Mesenteric fat pad (tissue), 1 donor: ENCODE measurements around the gene SLC38A10. TPM values are rescaled to one million over a fixed set of nuclear protein-coding genes. Genes with fewer than 3 reads are reported as not detected.
"Not testable (repeated sequence)": the region's sequence is repeated elsewhere in the genome, so short reads cannot be mapped to it uniquely, and the experiment has no call there.

Experiments used
- DNase-seq: peaks from one replicate; pipeline ENCODE4 v3.0.0-alpha.2; 2020; ENCODE audit warnings: low spot score
- total RNA-seq: library from RNA; stranded (reverse); fragmentation: NEBNext Ultra II Directional; extraction: Animal tissue kit (Norgen Biotek cat#: 25700); gene quantifications from one replicate; pipeline ENCODE4 v1.2.1, GENCODE V29; 2021
- donor health status: DM: yes; HTN: yes; CAD: no.

SLC38A10 gene
- total RNA-seq, 1 donor from 2014 or later, result 88.0 TPM

DNA sequence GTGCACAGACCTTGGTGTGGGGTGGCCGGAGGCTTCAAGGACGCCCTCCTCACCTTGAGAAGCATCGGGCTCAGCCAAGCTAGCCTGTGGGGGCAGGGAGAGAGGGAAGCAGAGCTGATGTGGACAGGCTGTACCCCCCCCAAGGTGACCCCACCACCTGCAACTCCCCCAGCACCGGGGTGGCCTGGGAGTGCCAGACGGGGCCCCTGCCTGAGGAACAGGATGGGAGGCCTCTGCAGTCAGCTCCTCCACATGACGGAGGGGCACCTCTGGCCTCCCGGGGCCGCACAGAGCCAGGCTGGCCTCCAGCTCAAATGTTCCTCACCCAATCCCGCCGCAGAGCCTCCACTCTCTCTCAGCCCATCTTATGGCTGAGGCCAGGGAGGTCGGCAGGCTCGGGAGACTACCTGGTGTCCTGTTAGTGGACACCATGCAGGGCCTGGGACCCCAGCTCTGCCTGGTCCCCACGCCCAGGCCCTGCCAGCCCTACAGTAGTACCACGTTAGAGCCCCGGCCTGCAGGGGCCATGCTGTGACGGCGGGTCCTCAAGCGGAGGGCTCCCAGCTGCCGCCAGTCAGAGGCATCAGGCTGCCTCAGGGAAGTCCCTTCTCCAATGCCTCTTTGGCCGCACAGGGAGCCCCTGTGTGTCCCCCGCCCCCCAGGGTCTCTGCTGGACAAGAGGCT lies 19.4 kb upstream of the SLC38A10 start:
- DNase-seq, result no peak

DNA sequence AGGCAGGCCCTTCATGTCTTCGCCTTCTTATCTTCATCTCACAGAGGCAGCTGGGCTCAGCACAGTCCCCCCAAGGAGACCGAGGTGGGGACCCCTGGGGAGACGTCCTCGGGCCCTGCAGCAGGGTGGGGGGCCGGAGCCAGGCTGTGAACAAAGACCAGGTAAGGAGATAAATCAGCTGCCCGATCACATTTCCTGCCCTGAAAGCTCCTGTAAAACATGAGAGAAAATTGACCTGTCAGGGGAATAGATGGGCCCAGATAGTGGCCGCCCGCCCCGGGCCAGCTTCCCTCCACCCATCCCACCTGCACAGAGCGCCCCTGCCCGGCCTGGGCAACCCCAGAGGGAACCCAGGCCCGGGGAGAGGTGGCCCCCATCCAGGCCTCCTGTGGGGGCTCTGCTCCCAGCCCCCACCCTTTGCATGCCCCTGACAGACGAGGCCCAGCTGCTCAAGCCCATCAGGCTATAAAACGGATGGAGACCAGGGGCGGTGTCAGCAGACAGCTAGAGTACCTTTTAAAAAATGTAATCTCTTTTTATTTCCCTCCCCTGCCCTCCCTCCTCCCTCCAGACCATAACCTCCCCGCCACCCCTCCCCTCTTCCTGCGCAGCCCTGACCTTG lies 18.8 kb upstream of the SLC38A10 start:
- no peak for DNase-seq

DNA sequence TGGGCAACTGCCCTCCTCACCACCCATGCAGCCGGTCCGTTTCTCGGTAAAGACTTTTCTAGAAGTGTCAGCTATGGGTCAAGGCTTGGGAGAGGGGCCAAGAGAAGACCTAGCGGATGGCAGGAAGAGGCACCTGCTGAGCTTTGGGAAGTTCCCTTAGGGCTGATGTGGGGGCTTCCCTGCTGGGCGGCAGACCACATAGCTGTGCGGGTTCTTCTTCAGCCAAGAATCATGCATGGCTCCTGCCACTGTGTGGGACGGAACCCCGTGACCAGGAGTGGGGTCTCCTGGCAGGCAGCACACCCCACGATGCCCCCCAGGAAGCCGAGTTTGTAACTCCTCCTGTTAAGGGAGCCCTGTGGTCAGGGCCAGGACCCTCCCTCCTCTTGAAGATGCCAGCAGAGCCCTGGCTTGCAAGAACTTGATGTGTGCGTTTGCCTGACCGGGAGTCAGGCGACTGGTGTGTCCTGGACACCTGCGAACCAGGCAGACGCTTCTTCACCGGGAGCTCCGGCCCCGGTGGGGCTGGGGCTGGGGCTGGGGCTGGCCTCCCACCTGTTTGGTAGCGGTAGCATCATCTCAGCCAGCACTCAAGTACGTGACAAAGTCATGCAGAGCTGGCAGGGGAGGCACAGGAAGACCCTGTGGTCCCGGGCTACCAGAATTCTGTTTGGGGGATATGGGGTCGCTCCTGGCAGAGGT lies 17.7 kb upstream of the SLC38A10 start:
- DNase-seq, result no peak

DNA sequence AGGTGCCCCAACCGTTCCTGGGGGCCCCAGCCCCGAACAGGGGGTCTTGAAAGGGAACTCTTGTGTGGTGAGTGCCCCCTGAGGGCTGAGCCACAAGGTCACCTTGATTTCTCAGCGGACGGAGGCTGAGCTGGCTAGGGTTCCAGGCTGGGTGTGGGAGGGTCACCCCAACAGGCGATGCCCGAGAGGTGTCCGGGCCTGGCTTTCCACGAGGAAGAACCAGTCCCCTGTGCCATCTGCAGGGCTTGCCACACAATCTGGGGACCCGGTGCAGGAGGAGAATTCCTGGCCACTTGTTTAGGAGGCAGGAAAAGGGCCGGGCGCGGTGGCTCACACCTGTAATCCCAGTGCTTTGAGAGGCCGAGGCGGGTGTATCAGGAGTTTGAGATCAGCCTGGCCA lies 16.8 kb upstream of the SLC38A10 start:
- no peak for DNase-seq

DNA sequence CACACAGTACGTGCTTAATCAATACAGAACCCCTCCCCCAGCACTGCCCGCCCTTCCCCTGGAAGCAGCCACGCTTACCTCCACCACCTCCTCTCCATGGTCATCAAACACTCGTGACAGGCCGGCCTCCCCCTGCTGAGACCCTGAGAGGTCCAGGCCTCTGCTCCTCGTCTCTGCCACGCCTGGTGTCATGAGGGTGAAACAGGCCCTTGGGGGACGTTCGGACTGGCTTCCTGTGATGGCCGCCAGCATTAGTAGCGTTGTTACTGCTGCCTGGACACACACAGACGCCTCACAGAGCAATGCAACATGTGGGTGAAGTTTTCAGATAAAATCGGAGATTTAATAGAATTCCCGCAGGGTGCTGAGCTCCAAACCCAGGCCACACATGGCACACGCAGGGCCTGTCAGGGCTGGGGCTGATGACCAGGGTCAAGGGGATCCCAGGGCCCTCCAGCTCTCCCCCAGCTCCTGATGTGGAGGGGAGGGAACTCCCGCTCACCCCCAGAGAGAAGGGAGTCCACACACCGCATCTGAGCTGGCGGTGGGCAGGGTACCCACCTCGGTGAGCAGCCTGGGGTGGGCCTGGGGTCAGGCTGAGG lies 15.9 kb upstream of the SLC38A10 start:
- no peak for DNase-seq

- DNase-seq, result no peak
Observed at GRCh38 chr17:81309859-81310839, 15.0 kb upstream of the SLC38A10 start.

GRCh38 chr17:81309140-81309858 lies 14.2 kb upstream of the SLC38A10 start:
- peak; percentile 96 for DNase-seq

DNA sequence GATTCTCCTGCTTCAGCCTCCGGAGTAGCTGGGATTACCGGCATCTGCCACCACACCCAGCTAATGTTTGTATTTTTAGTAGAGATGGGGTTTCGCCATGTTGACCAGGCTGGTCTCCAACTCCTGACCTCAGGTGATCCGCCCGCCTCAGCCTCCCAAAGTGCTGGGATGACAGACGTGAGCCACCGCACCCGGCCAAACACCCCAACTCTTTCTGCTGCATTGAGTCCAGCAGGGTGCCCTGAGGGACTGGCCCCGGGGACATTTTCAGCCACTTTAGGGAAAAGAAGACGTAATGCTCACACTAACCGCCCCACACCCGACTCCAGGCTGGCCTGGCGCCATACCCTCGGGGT lies 13.7 kb upstream of the SLC38A10 start:
- not testable (repeated sequence) for DNase-seq

GRCh38 chr17:81307636-81308560 lies 12.8 kb upstream of the SLC38A10 start:
- no peak for DNase-seq

DNA sequence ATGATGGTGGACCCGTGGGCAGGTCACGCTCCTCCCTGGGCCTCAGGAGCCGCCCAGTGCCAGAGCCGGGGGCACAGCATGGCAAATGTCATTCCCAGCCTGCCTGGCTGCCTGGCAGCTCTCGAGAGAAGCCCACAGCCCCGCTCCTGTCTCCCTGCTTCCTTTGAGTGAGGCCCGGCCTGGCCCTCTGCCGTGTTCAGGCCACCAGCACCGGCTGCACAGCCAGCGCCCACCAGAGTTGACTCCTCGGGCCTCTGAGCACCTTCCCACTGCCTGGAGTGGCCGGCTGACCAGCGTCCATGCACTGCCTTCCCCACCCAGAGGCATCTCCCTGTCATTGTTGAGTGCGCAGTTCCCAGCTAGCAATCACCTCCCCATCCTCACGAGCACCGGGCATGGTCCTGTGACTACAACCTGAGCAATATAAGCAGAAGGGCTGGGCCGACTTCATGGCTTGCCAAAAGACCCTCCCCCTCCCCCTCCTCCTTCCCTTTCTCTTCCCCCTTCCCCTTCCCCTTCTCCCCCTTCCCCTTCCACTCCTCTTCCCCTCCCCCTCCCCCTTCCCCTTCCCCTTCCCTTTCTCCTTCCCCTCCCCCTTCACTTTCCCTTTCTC lies 11.9 kb upstream of the SLC38A10 start:
- DNase-seq, result no peak

DNA sequence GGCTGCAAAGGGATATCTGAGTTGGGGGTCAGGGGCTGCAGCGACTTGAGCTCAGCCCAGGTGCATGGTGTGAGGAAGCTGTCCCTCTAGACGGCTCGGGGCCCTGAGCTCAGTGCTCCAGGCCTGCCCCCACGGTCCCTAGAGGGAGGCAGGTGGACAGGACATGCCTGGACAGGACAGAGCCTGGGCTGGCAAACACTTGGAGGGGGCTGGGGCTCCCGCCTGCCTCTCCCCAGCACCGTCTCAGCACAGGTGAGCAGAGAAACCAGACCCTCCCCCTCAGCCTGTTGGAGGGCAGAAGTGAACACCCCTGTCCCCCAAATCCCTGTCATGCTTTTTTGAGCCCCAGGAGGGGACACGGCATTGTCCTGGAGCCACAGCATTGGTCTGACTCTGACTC lies 11.4 kb upstream of the SLC38A10 start:
- DNase-seq, result no peak

- no peak for DNase-seq
Observed at GRCh38 chr17:81305051-81305630, 10.0 kb upstream of the SLC38A10 start.

- no peak for DNase-seq
Observed at GRCh38 chr17:81304196-81305015, 9.3 kb upstream of the SLC38A10 start.

DNA sequence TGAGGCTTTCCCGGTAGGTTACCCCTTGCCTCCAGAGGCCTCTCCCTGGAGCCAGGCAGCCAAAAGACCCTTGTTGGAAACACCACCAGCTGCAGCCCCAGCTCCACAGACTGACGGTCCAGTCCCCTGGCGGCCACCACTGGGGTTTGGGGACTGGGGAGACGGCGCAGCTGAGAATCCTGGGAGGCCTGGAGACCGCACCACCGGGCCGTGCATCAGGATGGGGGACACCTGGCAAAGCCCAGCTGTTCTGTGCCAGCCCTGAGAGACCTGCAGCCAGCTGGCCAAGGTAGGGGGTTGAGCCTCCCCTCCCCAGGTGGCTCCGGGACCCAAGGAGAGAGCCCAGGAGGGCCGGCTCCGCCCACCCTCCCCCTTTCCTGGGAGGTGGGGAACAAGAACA lies 8.3 kb upstream of the SLC38A10 start:
- no peak for DNase-seq

DNA sequence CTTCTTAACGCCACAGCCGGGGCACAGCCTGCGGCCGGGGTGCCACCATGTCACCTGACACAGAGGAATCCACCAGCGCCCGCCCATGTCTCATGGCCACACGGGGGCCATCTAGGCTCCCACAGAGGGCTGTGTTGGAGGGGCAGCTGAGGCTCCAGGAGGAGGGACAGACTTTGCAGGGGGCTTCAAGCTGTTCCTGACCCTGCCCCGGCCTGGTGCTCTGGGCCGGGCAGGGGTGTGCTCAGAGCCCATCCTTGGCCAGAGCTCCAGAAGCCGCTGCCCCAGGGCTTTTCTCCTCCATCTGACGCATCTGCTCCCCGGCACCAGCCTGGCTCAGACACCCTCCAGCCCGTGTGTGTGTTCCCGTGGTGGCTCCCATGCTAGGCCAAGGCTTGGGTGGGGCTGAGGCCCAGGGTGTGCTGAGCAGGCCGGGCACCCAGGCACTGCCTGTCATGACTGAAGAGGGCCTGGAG lies 7.8 kb upstream of the SLC38A10 start:
- no peak for DNase-seq

DNA sequence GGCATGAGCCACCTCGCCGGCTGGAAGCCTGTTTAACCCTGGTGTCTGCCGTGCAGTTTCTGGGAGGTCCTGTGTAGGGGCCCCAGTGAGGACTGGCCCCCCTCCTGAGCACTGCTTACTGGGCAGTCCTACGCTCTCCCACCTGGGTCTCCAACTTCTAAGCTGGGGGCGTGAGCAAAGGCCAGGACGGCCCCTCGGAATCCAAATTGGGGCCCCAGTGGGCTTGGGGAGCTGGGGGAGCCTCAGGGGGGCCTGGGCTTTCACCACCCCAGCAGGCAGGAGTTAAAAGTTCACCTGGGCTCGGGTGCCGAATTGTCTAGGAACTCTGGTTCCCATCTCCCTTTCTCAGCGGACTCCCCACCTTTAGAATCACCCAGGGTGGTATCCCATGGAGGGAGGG lies 7.2 kb upstream of the SLC38A10 start:
- DNase-seq, result no peak
